Panc1 (cell line): Measurements from ENCODE around the gene SLC43A2. TPM values are rescaled to one million over a fixed set of nuclear protein-coding genes. Genes with fewer than 3 reads are reported as not detected.
"Not testable (repeated sequence)": the region's sequence is repeated elsewhere in the genome, so short reads cannot be mapped to it uniquely, and the experiment has no call there.

Experiments used
- ATAC-seq: fragments of 200-7000 bp; cut with Tn5 transposase; 2 replicates; pipeline ENCODE4 v1.9.1; 2020; ENCODE audit warnings: mild to moderate bottlenecking, moderate library complexity
- BruUV-seq: library from RNA; stranded (reverse); fragments of 400-500 nt; replicated peaks from 2 replicates; lab custom pipeline; 2021; lab: Mats Ljungman, UMichigan
- CTCF ChIA-PET: fragments of 300-600 bp; sonication (Branson Sonifier 250); formaldehyde crosslinking; loops from one replicate; lab custom pipeline; 2022; ENCODE audit warnings: antibody characterized with exemption; lab: Charles Lee
- POLR2A ChIA-PET: fragments of 300-600 bp; sonication (Branson Sonifier 250); formaldehyde crosslinking; loops from one replicate; lab custom pipeline; 2022; ENCODE audit warnings: antibody characterized with exemption; lab: Charles Lee
- DNase-seq: peaks from one replicate; pipeline ENCODE4 v3.0.0-alpha.2; 2010; ENCODE audit warnings: low read depth, low spot score
- H3K27ac ChIP-seq: 2 replicates; pipeline ENCODE4 v1.5.1; 2011; ENCODE audit warnings: mild to moderate bottlenecking, low read length, inconsistent platforms
- H3K27me3 ChIP-seq: fragments of 200-500 bp; sonication (Bioruptor generic); 2 replicates; pipeline ENCODE4 v1.6.0; 2014; ENCODE audit warnings: low read length, inconsistent platforms; ENCODE audit not compliant: control insufficient read depth, insufficient read depth
- H3K36me3 ChIP-seq: fragments of 200-500 bp; sonication (Bioruptor generic); 2 replicates; pipeline ENCODE4 v1.5.1; 2014; ENCODE audit warnings: inconsistent platforms, mild to moderate bottlenecking, low read length, moderate library complexity; ENCODE audit not compliant: control insufficient read depth, insufficient read depth
- H3K4me1 ChIP-seq: 2 replicates; pipeline ENCODE4 v1.5.1; 2011; ENCODE audit warnings: inconsistent platforms, mild to moderate bottlenecking, low read length, moderate library complexity; ENCODE audit not compliant: control insufficient read depth, insufficient read depth
- H3K4me3 ChIP-seq, 2 experiments: 2 replicates each; pipeline ENCODE4 v1.5.1; 2011 to 2012; ENCODE audit warnings: low read depth in 2 of 2, low read length in 2 of 2, mild to moderate bottlenecking in 2 of 2, inconsistent platforms in 1 of 2, moderate library complexity in 1 of 2
- H3K9me3 ChIP-seq: fragments of 200-500 bp; sonication (Bioruptor generic); 2 replicates; pipeline ENCODE4 v1.5.1; 2014; ENCODE audit warnings: low read depth, mild to moderate bottlenecking, inconsistent platforms, low read length, moderate library complexity; ENCODE audit not compliant: control insufficient read depth, insufficient read depth
- POLR2AphosphoS5 ChIP-seq: IDR thresholded peaks from 2 replicates; pipeline ENCODE4 v1.6.1; 2012; ENCODE audit warnings: mild to moderate bottlenecking, low read depth, low read length, moderate library complexity
- SIN3A ChIP-seq: IDR thresholded peaks from 2 replicates; pipeline ENCODE4 v1.6.1; 2012; ENCODE audit warnings: low read depth, mild to moderate bottlenecking, low read length, moderate library complexity, borderline replicate concordance; ENCODE audit not compliant: insufficient read depth
- TCF7L2 ChIP-seq: IDR thresholded peaks from 2 replicates; pipeline ENCODE4 v1.6.1; 2011; ENCODE audit warnings: mild to moderate bottlenecking, low read depth, low read length, inconsistent platforms
- in situ Hi-C: cut with HindIII; loops from 2 replicates; pipeline ENCODE4 v1.10.0; 2016; ENCODE audit warnings: low sequenced_read_pairs, low pct_unique_long_range_greater_than_20kb
- intact Hi-C: fragments of 100-400 bp; cut with micrococcal nuclease; formaldehyde crosslinking; loops from one replicate; pipeline ENCODE4 v1.10.0; 2022; ENCODE audit not compliant: unreplicated experiment
- total RNA-seq: library from RNA; stranded (reverse); gene quantifications from one replicate; pipeline ENCODE4 v1.2.1, GENCODE V29; 2021; ENCODE audit not compliant: unreplicated experiment
- TF ChIP-seq, protein P1 (sequence below), 2 experiments: IDR thresholded peaks; 2 replicates each; pipeline ENCODE4 v1.6.1; 2011 to 2012; ENCODE audit warnings: low read depth in 2 of 2, control low read depth in 1 of 2, low read length in 1 of 2, mild to moderate bottlenecking in 1 of 2, moderate library complexity in 1 of 2; ENCODE audit not compliant: insufficient read depth in 1 of 2
- TF ChIP-seq, protein P2 (sequence below): fragments of 450-650 bp; IDR thresholded peaks from 2 replicates; pipeline ENCODE4 v1.5.1; 2017; ENCODE audit warnings: mild to moderate bottlenecking

SLC43A2 gene
- total RNA-seq, 1 experiment from 2014 or later: 23.3 TPM

DNA sequence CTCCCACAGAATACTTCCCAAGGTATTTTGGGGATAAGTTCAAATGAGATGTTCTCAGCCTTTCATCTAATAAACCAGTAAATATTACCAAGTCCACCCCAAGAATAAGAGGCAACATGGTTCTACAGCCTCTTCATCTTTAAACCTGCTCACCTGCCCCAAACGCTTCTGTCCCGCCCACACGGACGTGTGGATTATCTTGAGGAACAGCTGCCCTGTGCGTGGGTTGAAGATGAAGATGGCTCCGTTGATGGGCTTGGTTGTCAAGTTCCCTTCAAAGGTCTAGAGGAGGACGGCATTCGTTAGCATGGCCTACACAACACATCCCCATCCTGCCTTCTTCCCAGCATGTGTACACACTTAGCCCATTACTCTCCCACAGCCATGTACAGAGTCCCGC, 29.5 kb upstream of the SLC43A2 start:
- CTCF ChIA-PET: interaction anchor here (0.6 kb wide), 1 partner anchor 9 kb away, joined by 5 read pairs; no protein-coding TSS in a partner anchor

DNA sequence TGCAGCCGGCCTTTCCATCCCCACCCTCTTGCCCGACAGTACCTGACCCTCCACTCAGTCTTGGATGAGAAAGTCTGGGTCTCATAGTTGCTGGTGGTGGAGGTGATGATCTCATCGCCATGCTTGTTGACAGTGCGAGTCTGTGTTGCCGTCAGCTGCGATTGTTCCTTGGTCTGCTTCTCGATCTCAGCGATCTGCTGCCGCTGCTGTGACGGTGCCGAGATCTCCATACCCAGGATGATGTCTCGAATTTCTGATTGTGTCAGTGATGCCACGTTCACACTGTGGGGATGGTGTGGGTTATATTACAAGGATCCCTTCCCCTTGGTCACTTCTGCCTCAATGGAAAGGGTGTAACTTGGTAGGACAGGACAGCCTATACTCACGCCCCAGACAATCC, 25.1 kb upstream of the SLC43A2 start:
- BruUV-seq: no TSS peak
- Histone ChIP-seq H3K27me3 (no peaks in the 10 kb centered on the region), H3K27ac (no peak overlapping the region), H3K4me1 (peaks cover 17% of the 10 kb centered on the region), H3K9me3 (no peaks in the 10 kb centered on the region), H3K36me3 (peaks cover 15% of the 10 kb centered on the region), H3K4me3 (no peak overlapping the region)
- TF ChIP-seq, protein P1, sequence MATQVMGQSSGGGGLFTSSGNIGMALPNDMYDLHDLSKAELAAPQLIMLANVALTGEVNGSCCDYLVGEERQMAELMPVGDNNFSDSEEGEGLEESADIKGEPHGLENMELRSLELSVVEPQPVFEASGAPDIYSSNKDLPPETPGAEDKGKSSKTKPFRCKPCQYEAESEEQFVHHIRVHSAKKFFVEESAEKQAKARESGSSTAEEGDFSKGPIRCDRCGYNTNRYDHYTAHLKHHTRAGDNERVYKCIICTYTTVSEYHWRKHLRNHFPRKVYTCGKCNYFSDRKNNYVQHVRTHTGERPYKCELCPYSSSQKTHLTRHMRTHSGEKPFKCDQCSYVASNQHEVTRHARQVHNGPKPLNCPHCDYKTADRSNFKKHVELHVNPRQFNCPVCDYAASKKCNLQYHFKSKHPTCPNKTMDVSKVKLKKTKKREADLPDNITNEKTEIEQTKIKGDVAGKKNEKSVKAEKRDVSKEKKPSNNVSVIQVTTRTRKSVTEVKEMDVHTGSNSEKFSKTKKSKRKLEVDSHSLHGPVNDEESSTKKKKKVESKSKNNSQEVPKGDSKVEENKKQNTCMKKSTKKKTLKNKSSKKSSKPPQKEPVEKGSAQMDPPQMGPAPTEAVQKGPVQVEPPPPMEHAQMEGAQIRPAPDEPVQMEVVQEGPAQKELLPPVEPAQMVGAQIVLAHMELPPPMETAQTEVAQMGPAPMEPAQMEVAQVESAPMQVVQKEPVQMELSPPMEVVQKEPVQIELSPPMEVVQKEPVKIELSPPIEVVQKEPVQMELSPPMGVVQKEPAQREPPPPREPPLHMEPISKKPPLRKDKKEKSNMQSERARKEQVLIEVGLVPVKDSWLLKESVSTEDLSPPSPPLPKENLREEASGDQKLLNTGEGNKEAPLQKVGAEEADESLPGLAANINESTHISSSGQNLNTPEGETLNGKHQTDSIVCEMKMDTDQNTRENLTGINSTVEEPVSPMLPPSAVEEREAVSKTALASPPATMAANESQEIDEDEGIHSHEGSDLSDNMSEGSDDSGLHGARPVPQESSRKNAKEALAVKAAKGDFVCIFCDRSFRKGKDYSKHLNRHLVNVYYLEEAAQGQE (IDR thresholded peaks at IDR 0.05; ENCODE audit: insufficient read depth in 1 of 2, low read depth in 2 of 2, low read length in 1 of 2): no peak
- TF ChIP-seq SIN3A (no peak), TCF7L2 (no peak), POLR2AphosphoS5 (no peak)
- TF ChIP-seq, protein P2, sequence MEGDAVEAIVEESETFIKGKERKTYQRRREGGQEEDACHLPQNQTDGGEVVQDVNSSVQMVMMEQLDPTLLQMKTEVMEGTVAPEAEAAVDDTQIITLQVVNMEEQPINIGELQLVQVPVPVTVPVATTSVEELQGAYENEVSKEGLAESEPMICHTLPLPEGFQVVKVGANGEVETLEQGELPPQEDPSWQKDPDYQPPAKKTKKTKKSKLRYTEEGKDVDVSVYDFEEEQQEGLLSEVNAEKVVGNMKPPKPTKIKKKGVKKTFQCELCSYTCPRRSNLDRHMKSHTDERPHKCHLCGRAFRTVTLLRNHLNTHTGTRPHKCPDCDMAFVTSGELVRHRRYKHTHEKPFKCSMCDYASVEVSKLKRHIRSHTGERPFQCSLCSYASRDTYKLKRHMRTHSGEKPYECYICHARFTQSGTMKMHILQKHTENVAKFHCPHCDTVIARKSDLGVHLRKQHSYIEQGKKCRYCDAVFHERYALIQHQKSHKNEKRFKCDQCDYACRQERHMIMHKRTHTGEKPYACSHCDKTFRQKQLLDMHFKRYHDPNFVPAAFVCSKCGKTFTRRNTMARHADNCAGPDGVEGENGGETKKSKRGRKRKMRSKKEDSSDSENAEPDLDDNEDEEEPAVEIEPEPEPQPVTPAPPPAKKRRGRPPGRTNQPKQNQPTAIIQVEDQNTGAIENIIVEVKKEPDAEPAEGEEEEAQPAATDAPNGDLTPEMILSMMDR: no peak
- ChIA-PET CTCF (no interaction called here), POLR2A (no interaction called here)
- DNase-seq (no peak), ATAC-seq (no peak)
- in situ Hi-C loops (no loop called here), intact Hi-C loops (no loop called here)

More for the DNA sequence above, 29.5 kb upstream of the SLC43A2 start:
- H3K36me3 ChIP-seq: peaks cover 40% of the 10 kb centered on the region
- in situ Hi-C loops (no loop called here), intact Hi-C loops (no loop called here)
- no peak for TF ChIP-seq SIN3A
- TF ChIP-seq, protein P1 (IDR thresholded peaks at IDR 0.05; ENCODE audit: insufficient read depth in 1 of 2, low read depth in 2 of 2, low read length in 1 of 2): no peak
- no peak for TF ChIP-seq TCF7L2
- TF ChIP-seq, protein P2: no peak
- no peak for TF ChIP-seq POLR2AphosphoS5
- POLR2A ChIA-PET: interaction anchor here (0.5 kb wide), 1 partner anchor 25 kb away, joined by 5 read pairs; no protein-coding TSS in a partner anchor
- no peaks in the 10 kb centered on the region for H3K9me3 ChIP-seq
- no TSS peak for BruUV-seq
- DNase-seq (no peak), ATAC-seq (no peak)
- H3K4me1 ChIP-seq: no peaks in the 10 kb centered on the region
- no peak overlapping the region for H3K4me3 ChIP-seq
- no peak overlapping the region for H3K27ac ChIP-seq
- H3K27me3 ChIP-seq: no peaks in the 10 kb centered on the region

DNA sequence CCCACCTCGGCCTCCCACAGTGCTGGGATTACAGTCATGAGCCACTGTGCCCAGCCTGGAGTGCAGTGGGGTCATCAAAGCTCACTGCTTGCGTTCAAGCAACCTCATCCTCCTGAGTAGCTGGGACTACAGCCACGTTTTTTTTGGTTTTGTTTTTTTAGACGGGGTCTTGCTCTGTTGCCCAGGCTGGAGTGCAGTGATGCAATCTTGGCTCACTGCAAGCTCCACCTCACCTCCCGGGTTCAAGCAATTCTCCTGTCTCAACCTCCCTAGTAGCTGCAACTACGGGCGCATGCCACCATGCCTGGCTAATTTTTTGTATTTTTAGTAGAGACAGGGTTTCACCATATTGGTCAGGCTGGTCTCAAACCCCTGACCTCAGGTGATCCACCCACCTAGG, 24.2 kb upstream of the SLC43A2 start:
- BruUV-seq, H3K36me3 ChIP-seq, DNase-seq, ATAC-seq, CTCF ChIA-PET, H3K27me3 ChIP-seq, H3K27ac ChIP-seq, POLR2A ChIA-PET, intact Hi-C loops, H3K9me3 ChIP-seq, H3K4me3 ChIP-seq, in situ Hi-C loops: not testable (repeated sequence)
- H3K4me1 ChIP-seq: peaks cover 17% of the 10 kb centered on the region
